Hepatocyte (in vitro differentiated cells): ENCODE results near the gene ITPKC.

Experiments
- CTCF ChIP-seq: fragments of 200-600 bp; sonication (generic); IDR thresholded peaks from 2 replicates; pipeline ENCODE4 v1.5.1; 2016; ENCODE audit warnings: antibody characterized with exemption, mild to moderate bottlenecking; ENCODE audit not compliant: poor library complexity
- EZH2 ChIP-seq: fragments of 200-600 bp; sonication (generic); IDR thresholded peaks from 2 replicates; pipeline ENCODE4 v1.6.1; 2016; ENCODE audit warnings: antibody characterized with exemption, mild to moderate bottlenecking, borderline replicate concordance
- EZH2phosphoT487 ChIP-seq: fragments of 200-600 bp; sonication (generic); IDR thresholded peaks from one replicate; pipeline ENCODE4 v1.6.1; 2018; ENCODE audit warnings: antibody characterized with exemption, mild to moderate bottlenecking, low read depth, moderate library complexity; ENCODE audit not compliant: unreplicated experiment, severe bottlenecking

DNA sequence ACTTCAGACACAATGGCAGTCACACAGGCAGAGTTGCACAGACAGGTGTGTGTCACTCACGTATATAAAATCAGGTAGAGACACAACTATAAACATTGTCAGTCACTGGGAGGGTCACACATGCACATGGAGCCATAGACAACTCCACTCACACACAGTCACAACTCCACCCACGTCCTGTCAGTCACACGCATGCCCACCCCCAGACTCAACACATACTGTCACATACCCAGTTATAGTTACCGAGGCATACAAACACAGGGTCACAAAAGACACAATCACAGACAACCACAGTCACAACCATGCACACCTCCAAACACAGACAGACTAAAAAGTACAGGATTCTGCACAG lies 27.9 kb upstream of the ITPKC start:
- no peak for TF ChIP-seq CTCF
- TF ChIP-seq EZH2, result no peak
- no peak for TF ChIP-seq EZH2phosphoT487
